HG03045 (cell line): ENCODE data around the gene TIFAB.

ENCODE experiments used
- ATAC-seq: cut with Tn5 transposase; IDR thresholded peaks from one replicate; pipeline ENCODE4 v1.9.1; 2021; ENCODE audit warnings: mild to moderate bottlenecking, moderate library complexity; ENCODE audit not compliant: unreplicated experiment

The TIFAB gene

DNA sequence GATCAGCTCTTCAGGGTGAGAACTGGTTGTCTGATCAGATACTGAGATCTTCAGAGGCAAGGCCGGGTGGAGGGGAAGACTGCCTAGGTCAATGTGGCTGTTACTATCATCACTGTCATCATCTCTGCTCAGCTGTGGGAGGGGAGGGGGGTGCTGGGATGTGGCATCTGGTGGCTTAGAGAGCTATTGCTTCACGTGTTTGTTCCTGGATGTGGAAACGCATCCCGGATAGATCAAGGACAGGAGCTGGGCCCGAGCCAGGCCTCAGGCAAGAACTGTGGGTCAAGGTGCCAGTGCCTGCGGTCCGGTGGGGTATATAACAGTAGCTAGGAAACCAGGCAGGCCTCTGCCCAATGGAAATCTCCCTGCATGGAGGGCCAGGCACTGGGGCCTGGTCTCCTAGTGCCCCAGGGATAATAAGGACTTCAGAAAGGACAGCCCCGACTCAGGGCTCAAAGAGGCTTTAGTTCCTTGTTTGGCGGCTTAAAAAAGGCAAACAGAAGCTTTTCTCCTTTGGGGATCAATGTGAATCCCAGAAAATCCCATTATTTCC, 30.3 kb upstream of the TIFAB start:
- ATAC-seq, result no peak

DNA sequence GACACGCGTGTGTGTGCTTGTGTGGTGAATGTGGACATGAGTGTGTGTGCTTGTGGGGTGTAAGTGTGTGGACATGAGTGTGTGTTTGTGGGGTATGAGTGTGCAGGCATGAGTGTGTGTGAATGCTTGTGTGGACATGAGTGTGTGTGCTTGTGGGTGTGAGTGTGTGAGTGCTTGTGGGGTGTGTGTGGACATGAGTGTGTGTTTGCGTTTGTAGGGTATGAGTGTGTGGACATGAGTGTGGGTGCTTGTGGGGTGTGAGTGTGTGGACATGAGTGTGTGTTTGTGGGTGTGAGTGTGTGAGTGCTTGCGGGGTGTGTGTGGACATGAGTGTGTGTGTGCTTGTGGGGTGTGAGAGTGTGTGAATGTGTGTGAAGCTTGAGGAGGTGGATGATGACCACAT, 29.8 kb upstream of the TIFAB start:
- no peak for ATAC-seq

DNA sequence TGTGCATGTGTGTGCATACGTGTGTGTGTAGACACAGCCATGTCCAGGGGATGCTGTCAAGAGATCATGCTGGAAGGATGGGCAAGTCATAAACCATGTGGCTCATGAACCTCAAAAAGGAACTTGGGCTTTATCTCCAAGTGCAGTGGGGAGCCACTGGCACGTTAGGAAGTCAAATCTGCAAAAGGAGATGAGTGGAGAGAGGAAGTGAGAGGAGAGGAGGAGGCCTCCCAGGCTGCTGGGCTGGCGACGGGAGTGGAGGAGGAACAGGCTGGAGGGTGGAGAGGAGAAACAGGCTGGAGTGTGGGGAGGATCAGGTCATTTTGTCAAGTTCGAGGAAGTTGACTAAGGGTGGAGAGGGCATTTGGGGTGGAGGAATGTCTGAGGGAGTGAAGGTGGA, 29.2 kb upstream of the TIFAB start:
- no peak for ATAC-seq

DNA sequence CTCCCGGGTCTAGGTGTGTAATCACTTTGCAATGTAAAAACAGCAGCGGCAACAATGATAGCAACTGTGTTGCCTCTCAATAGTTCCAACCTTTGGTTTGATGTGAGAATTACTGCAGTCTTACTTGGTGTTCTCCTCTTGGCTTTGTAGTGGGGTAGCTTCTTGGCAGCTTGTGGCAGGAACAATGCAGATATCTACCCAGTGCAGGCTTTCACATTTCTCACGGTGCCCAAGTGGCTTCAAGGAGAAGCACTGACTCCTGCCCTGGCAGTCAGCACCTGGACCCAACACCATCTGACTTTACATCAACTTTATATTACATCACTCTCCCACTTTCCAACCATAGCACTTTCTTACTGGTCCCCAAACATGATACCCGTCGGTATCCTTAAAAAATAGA, 28.4 kb upstream of the TIFAB start:
- no peak for ATAC-seq

DNA sequence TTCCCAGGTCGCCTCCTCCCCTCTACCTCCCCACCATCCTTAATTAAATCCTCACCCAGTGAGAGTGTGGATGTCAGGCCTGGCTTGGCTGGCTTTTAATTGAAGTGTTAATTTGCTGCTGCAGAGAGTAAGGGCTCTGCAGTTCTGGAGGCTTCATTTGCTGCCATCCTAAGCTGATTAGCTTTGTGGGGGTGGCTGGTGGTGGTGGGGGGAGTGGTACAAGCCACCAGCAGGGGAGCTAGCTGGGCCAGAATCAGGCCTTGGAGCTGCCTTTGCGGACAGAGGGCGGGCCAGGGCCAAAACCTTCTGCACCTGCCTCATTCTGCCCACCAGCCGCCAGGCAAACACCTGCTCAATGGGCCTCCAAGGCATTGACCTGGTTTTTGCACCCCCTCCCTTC, 26.8 kb upstream of the TIFAB start:
- no peak for ATAC-seq

DNA sequence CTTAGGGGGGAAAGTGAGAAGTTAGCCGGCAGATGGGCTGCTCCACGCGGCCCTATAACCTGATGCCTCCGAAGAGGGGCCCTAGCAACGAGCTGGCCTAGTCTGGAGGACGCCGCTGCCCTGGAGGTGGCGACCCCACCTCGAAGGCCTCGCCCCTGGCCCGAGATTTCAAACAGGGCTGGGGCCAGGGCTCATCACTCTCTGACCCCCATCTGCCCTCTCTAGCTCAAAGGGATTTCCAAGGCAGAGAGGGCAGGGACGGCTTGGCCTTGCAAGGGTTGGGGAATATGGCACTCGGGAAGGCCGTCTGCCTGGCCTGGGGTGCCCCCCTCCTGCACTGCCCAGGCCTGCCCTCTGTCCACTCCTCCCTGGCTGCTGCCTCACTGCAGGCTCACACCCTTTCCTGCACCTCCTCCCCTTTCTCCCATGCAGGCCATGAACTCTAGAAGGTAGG, 25.5 kb upstream of the TIFAB start:
- ATAC-seq, result no peak

DNA sequence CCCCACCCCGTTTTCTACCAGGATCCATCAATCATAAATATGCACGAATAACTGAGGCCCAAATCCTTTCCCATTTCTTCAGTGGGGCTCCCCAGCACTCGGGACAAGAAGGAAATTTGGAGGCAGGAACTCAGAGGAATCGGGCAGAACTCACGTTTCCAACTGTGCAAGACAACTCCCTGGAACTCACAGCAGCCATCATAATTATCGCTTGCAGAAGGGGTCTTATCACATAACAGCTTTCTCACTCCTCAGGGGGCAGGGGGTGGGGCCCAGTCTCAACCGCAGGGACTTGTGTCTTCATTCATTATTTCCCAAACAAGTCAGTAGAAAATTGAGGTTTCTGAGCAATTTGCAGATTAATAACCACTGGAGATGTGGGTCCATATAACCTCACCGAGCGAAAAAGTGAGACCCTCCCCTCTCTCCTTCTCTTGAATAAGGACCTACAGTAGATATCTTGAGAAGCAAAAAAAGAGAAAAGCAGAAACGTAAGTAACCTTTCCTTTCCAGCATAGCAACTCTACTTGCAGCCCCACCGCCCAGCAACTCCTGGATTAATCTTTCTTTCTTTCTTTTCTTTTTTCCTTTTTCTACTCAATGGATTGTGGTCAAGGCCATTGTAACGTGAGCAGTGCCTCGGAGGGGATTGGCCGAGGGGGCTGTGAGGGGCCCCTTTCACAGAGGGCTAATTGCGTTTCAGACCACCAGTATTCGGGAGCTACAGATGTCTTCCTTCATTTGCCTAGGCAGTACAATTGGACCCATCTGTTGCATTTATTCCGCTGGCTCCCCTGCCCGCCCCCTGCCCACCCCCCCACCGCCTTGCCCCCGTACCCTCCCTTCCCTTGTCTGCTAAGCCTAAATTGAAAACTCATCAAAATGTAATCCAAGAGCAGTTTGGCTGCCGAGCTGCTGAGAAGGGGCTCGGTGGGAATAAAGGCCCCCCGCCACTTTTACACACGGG, 24.7 kb upstream of the TIFAB start:
- ATAC-seq, result no peak

DNA sequence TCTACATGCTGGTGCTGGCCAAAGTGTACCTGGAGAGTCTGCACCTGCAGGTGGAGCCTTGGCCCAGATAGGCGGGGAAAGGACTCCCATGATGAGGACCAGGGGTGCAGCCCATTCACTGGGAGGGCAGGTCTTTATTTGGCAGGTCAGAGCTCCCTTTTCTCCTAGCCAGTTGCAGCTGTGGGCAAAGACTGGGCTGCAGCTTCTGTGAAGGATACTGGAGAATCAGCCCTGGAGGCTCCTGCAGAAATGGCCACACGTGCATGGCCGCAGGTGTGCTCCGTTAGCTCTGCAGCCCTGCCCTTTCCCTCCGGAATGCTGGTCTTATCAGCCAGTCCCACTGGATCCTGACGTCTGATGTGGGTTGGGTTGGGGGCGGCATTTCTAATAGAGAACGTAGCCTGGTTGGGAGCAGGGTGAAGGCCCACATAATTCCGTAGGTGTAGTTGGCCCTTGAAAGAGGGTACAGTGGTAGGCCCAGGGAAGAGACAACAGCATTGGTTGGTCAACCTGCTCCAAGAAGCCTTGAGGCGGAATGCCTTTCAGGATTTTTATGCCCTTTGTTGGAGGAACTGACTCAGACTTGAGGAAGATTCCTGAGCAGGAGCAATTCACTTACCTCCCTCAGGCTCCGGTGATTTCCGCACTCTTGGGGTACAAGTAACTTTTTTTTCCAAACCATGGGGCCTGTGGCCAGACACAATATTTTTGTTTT, 22.0 kb upstream of the TIFAB start:
- no peak for ATAC-seq

DNA sequence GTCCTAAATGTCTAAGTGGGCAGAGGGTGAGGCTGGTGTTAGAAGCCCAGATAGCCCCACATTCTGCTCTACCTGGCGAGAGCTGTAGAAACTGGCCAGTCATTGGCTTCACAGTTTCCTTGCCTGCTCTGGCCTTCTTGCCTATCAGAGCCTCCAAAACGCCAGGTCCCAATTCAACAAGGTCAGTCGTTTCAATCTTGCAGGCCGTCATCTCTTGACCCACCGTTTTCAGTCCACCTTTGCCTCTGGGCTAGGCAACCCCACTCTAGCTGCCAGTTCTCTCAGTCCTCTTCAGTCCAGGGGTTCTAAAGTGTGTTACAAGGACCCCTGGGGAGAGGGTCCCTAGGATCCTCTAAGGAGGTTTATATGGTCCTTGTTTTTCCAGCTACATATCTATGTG, 20.0 kb upstream of the TIFAB start:
- ATAC-seq, result no peak

DNA sequence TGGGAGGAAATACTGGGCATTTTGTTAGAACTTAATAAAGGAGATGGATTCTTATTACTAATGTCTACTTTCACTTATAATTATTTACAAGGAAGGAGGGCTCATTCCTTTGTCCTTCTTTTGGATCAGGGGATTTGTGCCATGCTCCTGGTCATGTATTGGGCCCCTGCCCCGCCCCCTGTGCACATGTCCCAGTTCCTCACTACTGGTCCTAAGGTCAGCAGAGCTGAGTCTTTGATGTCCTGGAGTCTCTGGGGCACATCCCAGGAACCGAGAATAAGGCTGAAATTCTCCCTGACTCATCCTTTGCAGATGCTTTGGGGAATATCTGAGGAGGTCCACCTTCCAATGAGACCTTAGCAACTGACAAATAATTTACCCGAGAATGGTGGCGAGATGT, 19.6 kb upstream of the TIFAB start:
- no peak for ATAC-seq

DNA sequence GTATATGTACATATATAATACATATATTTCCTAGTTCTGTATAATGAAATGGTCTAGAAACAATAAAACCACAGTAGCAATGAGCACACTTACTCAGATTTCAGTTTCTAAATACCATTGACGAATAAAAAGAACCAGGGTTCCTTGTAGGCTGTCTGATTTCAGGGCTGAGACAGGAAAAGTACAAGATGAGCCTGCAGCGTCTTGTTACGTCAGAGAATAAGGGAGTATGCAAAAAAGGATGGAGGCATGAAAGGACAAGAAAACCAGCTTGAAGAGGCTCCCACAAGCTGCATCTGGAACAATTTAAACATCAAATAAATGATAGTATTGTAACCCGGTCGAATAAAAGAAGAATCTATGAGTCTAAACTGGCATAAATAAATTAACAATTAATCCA, 17.8 kb upstream of the TIFAB start:
- no peak for ATAC-seq

DNA sequence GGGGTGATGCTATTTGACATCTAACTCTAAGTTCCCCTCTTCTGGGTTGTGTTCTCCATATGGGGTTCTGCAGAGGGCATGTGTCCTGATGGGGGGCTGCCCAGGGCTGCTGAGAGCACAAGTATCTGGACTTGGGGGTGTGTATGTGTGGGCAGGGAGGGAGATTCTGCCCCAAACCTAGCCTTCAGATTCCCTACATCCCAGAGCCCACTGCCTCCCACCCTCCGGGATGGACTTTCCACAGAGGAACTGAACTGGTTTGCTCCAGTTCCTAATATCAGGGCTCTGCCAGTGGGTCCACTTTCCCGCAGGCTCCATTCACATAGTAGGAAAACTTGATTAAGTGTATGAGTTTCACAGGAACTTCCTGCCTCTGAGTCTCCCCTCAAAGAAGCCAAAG, 16.4 kb upstream of the TIFAB start:
- ATAC-seq, result no peak

DNA sequence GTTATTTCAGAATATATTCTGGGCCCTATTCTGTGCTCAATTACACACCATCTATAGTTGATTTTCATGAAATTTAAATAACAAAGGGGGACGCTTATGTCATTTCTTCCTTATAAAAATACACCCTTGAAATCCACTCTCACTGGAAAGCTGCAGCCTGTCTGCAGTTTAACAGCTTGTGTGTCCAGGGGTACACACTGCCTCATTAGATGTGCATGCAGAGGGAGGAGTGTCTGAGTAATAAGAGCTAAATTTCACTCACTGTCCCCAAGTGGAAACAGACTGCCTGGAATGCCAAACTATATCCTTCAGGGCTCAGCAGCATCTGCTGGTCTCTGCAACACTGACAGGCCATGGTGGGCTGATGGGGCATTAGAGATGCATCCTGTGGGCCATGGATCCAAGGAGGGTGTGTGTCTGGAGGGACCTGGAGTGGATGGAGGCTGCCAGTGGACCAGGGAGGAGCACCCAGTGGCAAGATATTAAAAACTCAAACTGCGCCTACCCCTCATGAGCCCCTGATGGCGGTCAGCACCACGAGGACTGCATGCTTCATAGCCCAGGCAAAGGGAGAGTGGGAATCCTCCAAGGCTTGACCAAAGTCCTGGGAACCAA, 15.8 kb upstream of the TIFAB start:
- ATAC-seq, result no peak

DNA sequence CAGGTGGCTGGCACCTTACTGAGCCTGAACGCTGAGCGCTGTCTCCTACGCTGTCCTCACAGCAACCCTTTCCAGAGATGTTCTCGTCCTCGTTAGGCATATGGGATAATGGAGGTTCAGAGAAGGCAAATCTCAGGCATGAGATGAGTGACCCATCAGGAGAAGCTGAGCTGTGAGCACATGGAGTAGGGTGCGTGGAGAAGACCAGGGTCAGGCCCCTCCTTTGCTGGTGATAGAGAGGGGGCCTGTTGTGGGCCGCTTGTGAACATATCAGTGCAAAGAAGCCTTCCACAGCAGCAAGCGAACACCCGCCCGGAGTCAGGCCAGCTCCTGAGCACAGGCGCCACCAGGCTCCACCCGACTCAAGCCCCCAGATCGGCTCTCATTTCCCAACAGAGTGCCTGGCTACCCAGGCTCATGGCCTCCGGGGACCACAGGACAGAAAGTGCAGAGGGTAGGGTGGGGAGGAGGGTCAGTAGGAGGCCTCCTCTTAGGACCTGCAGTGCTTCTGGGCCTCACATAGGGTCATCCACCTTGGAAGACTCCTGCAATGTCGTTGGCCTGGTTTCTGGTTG, 15.0 kb upstream of the TIFAB start:
- ATAC-seq, result no peak

DNA sequence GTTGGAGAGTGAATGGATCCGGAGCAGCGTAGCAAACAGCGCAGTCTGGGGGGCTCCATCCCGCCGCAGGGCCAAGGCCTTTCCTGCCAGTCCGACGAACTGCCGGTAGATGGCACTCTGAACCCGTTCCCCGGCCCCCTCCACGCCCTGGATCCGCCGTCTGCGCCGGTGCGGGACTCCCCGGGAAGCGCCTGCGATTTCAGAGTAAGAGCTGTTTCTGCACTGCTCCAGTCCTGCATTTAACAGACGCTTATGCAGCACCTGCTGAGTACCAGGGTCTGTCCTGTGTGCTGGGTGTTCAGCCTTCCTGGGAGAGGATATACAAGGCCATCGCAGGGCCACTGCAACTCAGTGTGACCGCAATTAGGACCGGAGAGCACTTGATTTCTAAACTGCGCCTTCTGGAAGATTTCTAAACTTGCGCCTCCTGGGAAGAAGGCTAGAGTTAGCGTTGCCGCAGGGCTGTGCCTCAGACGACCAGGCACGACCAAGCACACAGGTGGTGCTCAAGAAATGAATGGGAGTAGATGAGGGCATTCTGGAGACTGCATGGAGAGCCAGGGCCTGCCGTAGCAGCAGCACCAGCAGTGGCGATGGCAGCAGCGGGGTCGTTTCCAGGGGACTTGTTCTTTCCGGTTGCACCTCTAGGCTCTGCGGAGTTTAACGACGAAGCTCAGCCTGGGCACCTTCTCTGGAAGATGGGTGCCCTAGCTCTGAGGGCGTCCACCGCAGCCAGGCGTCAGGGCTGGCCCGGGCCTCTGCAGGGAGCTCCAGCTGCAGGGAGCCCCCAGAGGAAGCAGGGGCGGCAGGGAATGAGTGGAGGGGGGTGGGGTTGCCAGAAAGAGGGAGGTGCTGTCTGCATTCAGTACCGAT, 14.3 kb upstream of the TIFAB start:
- ATAC-seq, result peak; percentile 74

DNA sequence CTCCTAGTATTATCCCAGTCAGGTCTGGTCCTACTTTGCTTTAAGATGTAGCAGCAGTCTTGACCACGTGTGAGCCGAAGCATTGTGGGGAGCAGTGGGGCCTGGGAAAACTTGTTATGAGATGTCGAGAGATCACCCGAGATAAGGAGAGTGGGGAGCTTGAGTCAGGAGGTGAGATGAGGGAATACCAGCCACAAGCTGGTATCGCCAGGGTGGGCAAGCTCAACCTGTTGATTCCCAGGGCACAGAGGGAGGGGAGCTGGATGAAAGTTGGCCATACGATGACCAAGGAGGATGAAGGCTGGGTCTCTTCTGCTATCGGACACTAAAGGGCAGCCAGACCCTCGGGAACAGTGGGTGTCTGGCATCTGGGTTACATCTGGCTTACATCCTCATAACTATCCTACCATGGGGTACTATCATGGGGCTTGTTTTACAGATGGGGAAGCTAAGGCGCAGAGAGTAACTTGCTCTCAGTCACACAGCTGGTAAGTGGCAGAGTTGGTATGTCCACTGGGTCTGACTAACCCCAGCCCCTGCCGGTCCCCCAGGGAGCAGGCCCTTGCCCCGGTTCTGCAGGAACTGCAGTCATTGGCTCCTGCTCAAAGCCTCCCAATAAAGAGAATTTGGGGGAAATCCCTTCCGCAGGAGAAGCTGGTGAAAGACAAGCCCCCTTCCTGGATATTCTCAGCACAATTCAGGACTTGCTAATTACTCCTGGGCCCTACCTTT, 13.4 kb upstream of the TIFAB start:
- ATAC-seq, result no peak

DNA sequence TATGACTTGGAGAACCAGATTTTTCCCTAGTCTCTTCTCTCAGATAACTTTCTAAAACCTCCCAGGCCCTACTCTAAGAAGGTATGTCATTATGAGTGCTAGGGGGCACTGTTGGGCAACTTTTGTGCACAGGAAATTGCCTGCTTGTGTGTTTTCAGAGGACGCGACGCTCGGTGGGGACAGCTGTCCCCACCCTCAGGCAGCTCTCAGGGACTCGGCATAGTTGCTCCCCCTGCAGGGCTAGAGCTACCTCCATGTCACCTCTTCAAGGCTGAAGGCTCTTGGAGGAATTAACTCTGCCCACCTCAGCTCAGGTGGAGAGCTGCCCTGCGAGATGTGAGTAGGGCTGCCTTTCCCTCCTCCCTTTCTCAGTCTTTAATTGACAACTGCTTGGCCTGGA, 10.2 kb upstream of the TIFAB start:
- ATAC-seq, result no peak

DNA sequence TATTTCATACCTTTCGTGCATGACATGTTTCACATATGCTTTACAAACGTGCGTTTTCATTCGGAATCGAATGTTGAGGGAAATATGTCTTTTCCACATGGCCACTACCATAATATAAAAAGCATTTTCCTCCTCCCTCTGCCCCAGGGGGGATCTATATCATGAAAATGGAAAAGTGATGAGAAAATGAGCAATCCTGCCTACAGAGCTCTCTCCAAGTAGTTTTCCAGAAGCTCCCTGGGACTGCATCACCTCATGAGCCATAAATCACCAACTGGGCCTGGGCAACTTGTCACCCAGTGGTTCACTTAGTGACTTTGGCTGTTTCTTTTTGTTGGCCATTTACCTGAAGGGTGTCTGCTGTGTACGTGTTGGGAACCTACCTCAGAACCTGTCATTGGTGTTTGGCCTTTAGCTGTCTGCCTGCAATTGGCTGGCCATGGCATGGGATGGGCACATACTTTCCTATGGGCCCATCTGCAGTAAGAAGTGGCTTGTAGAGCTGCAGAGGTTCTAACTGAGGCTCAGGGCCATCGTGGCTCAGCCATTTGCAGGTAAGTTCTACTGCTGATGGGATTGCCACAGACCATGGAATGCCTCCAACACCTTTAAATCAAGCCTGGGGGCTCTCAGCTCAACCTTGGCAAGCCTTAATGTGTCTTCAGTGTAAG, 9.5 kb upstream of the TIFAB start:
- no peak for ATAC-seq
